ENCODE measurements around the gene PPM1L.

PPM1L gene

GRCh38 chr3:161107311-161107710 is 351.3 kb downstream of the PPM1L start:
- no peak for DNase-seq

- DNase-seq = no peak
Observed at GRCh38 chr3:161108840-161109239, 352.8 kb downstream of the PPM1L start.

GRCh38 chr3:161117646-161118045 is 361.6 kb downstream of the PPM1L start:
- no peak for DNase-seq

- DNase-seq = no peak
Observed at GRCh38 chr3:161126495-161126894, 370.5 kb downstream of the PPM1L start.

Data from activated CD4-positive, alpha-beta T cell treated with anti-CD3 and anti-CD28 coated beads, Interleukin-2, amount 50 U/mL, for 1 hour (primary cell).